Caki2 (cell line): ENCODE results near the gene PDE2A. TPM values are rescaled to one million over a fixed set of nuclear protein-coding genes. Genes with fewer than 3 reads are reported as not detected.
A peak's percentile ranks its signal among the peaks of the same experiment; 100 is the strongest.

Experiments used
- DNase-seq: peaks from one replicate; pipeline ENCODE4 v3.0.0-alpha.2; 2015; ENCODE audit warnings: low read depth
- in situ Hi-C: cut with HindIII; loops from 2 replicates; pipeline ENCODE4 v1.10.0; 2016; ENCODE audit warnings: low sequenced_read_pairs, low pct_unique_long_range_greater_than_20kb, mixed read lengths
- total RNA-seq: library from RNA; depleted of rRNA; stranded (reverse); fragments of >200 nt; shearing (Covaris generic); gene quantifications from 2 replicates; pipeline ENCODE4 v1.2.3, GENCODE V29; 2014; ENCODE audit warnings: low replicate concordance

Gene PDE2A
- total RNA-seq, 1 experiment from 2014 or later = 1.5 TPM

GRCh38 chr11:72688486-72688885 lies 14.3 kb upstream of the PDE2A start:
- in situ Hi-C loops = no loop called here
- DNase-seq = no peak

GRCh38 chr11:72687326-72687725 lies 13.1 kb upstream of the PDE2A start:
- in situ Hi-C loops = no loop called here
- no peak for DNase-seq

- in situ Hi-C loops = no loop called here
Observed at GRCh38 chr11:72686639-72687220, 12.5 kb upstream of the PDE2A start.

GRCh38 chr11:72685560-72686480 lies 11.6 kb upstream of the PDE2A start:
- DNase-seq = no peak
- in situ Hi-C loops = no loop called here

More at GRCh38 chr11:72686639-72687220, 12.5 kb upstream of the PDE2A start:
- no peak for DNase-seq

- in situ Hi-C loops = no loop called here
- DNase-seq = peak; percentile 44
Observed at GRCh38 chr11:72684236-72684912, 10.2 kb upstream of the PDE2A start.

GRCh38 chr11:72683782-72684200 lies 9.6 kb upstream of the PDE2A start:
- peak; percentile 38 for DNase-seq
- in situ Hi-C loops = no loop called here

- in situ Hi-C loops = no loop called here
Observed at GRCh38 chr11:72682858-72683243, 8.6 kb upstream of the PDE2A start.

GRCh38 chr11:72682238-72682857 lies 8.1 kb upstream of the PDE2A start:
- no peak for DNase-seq
- in situ Hi-C loops = no loop called here

More at GRCh38 chr11:72682858-72683243, 8.6 kb upstream of the PDE2A start:
- no peak for DNase-seq

GRCh38 chr11:72681226-72682153 lies 7.3 kb upstream of the PDE2A start:
- in situ Hi-C loops = no loop called here

GRCh38 chr11:72680624-72681158 lies 6.5 kb upstream of the PDE2A start:
- in situ Hi-C loops = no loop called here
- DNase-seq = no peak

More at GRCh38 chr11:72681226-72682153, 7.3 kb upstream of the PDE2A start:
- no peak for DNase-seq

GRCh38 chr11:72679869-72680268 lies 5.6 kb upstream of the PDE2A start:
- DNase-seq = no peak
- in situ Hi-C loops = no loop called here

GRCh38 chr11:72678524-72678923 lies 4.3 kb upstream of the PDE2A start:
- in situ Hi-C loops = no loop called here
- no peak for DNase-seq

- DNase-seq = peak; percentile 32
- in situ Hi-C loops = no loop called here
Observed at GRCh38 chr11:72676861-72677341, 2.7 kb upstream of the PDE2A start.

- in situ Hi-C loops = no loop called here
- DNase-seq = no peak
Observed at GRCh38 chr11:72675221-72675620, 999 bp upstream of the PDE2A start.

- in situ Hi-C loops = no loop called here
- DNase-seq = no peak
Observed at GRCh38 chr11:72673284-72673942, 809 bp downstream of the PDE2A start.

GRCh38 chr11:72672597-72673238 lies 1.5 kb downstream of the PDE2A start:
- in situ Hi-C loops = no loop called here
- no peak for DNase-seq
